KMS-11 (cell line): Measurements from ENCODE around the gene ABHD17A.
"Not testable (repeated sequence)": the region's sequence is repeated elsewhere in the genome, so short reads cannot be mapped to it uniquely, and the experiment has no call there.

Source experiments
- H2AFZ ChIP-seq: fragments of 200-600 bp; sonication (generic); 2 replicates; pipeline ENCODE4 v1.6.1; 2016; ENCODE audit warnings: antibody characterized with exemption, mixed run types, low read depth
- H3K27ac ChIP-seq: fragments of 200-600 bp; sonication (generic); 2 replicates; pipeline ENCODE4 v1.6.1; 2016; ENCODE audit warnings: mild to moderate bottlenecking, mixed run types
- H3K27me3 ChIP-seq: fragments of 200-600 bp; sonication (generic); 2 replicates; pipeline ENCODE4 v1.6.1; 2017; ENCODE audit warnings: mild to moderate bottlenecking, low read depth, mixed run types, moderate library complexity; ENCODE audit not compliant: insufficient read depth
- H3K36me3 ChIP-seq: fragments of 200-600 bp; sonication (generic); 2 replicates; pipeline ENCODE4 v1.6.1; 2017; ENCODE audit warnings: mild to moderate bottlenecking, mixed run types; ENCODE audit not compliant: insufficient read depth
- H3K4me1 ChIP-seq: fragments of 200-600 bp; sonication (generic); 2 replicates; pipeline ENCODE4 v1.6.1; 2016; ENCODE audit warnings: mild to moderate bottlenecking, low read depth, mixed run types; ENCODE audit not compliant: poor library complexity, severe bottlenecking
- H3K4me2 ChIP-seq: fragments of 200-600 bp; sonication (generic); 2 replicates; pipeline ENCODE4 v1.7.0; 2016; ENCODE audit warnings: mild to moderate bottlenecking, mixed run types
- H3K4me3 ChIP-seq: fragments of 200-600 bp; sonication (generic); IDR thresholded peaks from 2 replicates; pipeline ENCODE4 v1.6.1; 2017; ENCODE audit warnings: low read depth, low read length, mixed read lengths; ENCODE audit not compliant: insufficient read depth
- H3K79me2 ChIP-seq: fragments of 200-600 bp; sonication (generic); 2 replicates; pipeline ENCODE4 v1.6.1; 2016; ENCODE audit warnings: low read depth, mixed run types; ENCODE audit not compliant: insufficient read depth
- H3K9ac ChIP-seq: fragments of 200-600 bp; sonication (generic); 2 replicates; pipeline ENCODE4 v1.6.1; 2016; ENCODE audit warnings: mild to moderate bottlenecking, mixed run types
- H4K20me1 ChIP-seq: fragments of 200-600 bp; sonication (generic); 2 replicates; pipeline ENCODE4 v1.6.1; 2016; ENCODE audit warnings: mild to moderate bottlenecking, mixed run types; ENCODE audit not compliant: insufficient read depth
- TF ChIP-seq, protein P1 (sequence below): fragments of 200-600 bp; sonication (generic); conservative IDR thresholded peaks from 2 replicates; pipeline ENCODE4 v1.6.1; 2017; ENCODE audit warnings: low read depth, mild to moderate bottlenecking, antibody characterized with exemption, low read length, moderate library complexity, mixed read lengths

The ABHD17A gene

DNA sequence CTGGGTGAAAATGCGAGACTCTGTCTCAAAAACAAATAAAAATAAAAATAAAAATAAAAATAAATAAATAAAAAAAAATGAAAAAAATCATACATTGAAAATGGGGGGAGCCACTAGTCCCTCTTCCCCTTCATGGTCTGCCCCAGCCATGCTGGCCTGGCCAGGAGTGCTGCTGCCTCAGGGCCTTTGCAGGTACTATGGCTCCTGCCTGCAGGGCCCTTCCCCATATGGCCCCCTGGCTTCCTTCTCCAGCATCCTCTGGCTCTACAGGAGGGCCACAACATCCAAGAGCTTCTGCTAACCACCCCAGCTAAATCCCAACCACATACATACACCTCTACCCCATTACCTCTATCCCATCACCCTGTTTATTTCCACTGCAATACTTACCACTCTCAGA, 4.6 kb upstream of the ABHD17A start:
- no peak overlapping the region for H3K4me3 ChIP-seq
- no peaks in the 10 kb centered on the region for H4K20me1 ChIP-seq
- no peak overlapping the region for H3K9ac ChIP-seq
- H3K27ac ChIP-seq = no peak overlapping the region
- TF ChIP-seq, protein P1, sequence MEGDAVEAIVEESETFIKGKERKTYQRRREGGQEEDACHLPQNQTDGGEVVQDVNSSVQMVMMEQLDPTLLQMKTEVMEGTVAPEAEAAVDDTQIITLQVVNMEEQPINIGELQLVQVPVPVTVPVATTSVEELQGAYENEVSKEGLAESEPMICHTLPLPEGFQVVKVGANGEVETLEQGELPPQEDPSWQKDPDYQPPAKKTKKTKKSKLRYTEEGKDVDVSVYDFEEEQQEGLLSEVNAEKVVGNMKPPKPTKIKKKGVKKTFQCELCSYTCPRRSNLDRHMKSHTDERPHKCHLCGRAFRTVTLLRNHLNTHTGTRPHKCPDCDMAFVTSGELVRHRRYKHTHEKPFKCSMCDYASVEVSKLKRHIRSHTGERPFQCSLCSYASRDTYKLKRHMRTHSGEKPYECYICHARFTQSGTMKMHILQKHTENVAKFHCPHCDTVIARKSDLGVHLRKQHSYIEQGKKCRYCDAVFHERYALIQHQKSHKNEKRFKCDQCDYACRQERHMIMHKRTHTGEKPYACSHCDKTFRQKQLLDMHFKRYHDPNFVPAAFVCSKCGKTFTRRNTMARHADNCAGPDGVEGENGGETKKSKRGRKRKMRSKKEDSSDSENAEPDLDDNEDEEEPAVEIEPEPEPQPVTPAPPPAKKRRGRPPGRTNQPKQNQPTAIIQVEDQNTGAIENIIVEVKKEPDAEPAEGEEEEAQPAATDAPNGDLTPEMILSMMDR = no peak
- peaks cover 5% of the 10 kb centered on the region for H3K4me1 ChIP-seq
- no peaks in the 10 kb centered on the region for H3K27me3 ChIP-seq
- H3K36me3 ChIP-seq = no peaks in the 10 kb centered on the region
- H3K79me2 ChIP-seq = no peaks in the 10 kb centered on the region
- H3K4me2 ChIP-seq = no peak overlapping the region
- H2AFZ ChIP-seq = no peak overlapping the region

DNA sequence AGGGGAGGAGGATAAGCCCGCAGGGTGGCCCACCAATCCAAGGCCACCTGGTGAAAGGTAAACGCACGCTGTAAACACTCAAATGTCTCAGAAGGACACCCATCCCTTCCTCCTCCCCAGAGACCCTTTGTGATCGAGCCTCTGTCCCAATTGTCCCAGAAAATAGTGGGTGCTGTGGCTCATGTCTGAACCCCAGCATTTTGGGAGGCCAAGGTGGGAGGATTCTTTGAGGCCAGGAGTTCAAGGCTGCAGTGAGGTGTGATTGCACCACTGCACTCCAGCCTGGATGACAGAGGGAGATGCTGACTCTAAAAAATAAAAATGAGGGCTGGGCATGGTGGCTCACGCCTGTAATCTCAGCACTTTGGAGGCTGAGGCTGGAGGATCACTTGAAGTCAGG, 3.1 kb upstream of the ABHD17A start:
- H4K20me1 ChIP-seq = no peaks in the 10 kb centered on the region
- no peak overlapping the region for H3K27ac ChIP-seq
- H3K4me2 ChIP-seq = no peak overlapping the region
- H3K79me2 ChIP-seq = peaks cover 11% of the 10 kb centered on the region; the same call in 1 of the 2 replicates
- peaks cover 16% of the 10 kb centered on the region for H3K4me1 ChIP-seq
- no peak overlapping the region for H2AFZ ChIP-seq
- no peaks in the 10 kb centered on the region for H3K27me3 ChIP-seq
- no peaks in the 10 kb centered on the region for H3K36me3 ChIP-seq
- H3K9ac ChIP-seq = no peak overlapping the region
- H3K4me3 ChIP-seq = no peak overlapping the region
- TF ChIP-seq, protein P1 = no peak

DNA sequence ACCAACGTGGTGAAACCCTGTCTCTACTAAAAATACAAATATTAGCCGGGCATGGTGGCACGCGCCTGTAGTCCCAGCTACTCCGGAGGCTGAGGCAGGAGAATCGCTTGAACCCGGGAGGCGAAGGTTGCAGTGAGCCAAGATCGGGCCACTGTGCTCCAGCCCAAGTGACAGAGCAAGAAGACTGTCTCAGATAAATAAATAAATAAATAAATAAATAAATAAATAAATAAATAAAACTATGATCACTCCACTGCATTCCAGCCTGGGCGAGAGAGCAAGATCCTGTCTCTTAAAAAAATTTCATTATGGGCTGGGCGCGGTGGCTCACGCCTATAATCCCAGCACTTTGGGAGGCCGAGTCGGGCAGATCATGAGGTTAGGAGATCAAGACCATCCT, 1.1 kb upstream of the ABHD17A start:
- not testable (repeated sequence) for H3K9ac ChIP-seq, H3K4me2 ChIP-seq
- H3K4me1 ChIP-seq = peaks cover 19% of the 10 kb centered on the region

DNA sequence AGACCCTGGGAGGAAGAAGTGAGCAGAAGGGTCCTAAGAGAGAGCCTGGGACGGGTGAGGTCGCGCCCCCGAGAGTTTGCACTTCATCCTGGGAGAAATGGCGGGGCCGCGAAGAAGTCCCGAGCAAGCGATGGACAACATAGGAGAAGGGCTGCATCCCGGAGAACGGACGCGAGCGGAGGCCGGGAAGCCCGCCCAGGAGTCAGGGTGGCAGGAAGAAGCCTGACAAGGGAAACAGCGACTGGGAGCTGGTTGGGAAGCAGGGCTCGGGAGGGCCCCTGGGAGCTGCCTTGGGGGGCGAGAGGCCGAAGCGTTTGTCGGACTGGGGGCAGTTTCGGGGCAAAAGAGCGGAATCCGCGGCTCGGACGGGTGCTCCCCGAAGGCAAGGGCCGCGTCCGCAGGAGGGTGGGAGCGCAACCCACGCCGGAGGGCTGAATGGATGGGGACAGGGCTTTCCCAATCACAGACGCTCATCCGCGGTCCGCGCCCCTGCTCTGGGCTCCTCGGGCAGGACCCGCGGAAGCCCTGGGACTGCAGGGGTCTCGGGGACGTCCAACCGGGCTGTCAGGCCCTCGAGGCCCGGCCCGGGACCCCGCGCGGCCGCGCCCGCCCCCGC, 469 bp downstream of the ABHD17A start:
- H3K9ac ChIP-seq = peak overlapping the region; percentile 24; the same call in 1 of the 2 replicates
- no peak overlapping the region; the same call in 1 of the 2 replicates for H2AFZ ChIP-seq
- H3K4me3 ChIP-seq = no peak overlapping the region
- peak overlapping the region; percentile 85 for H3K4me2 ChIP-seq
- TF ChIP-seq, protein P1 = no peak
- no peaks in the 10 kb centered on the region for H3K36me3 ChIP-seq
- H3K27me3 ChIP-seq = no peaks in the 10 kb centered on the region
- peaks cover 19% of the 10 kb centered on the region for H3K4me1 ChIP-seq
- H3K79me2 ChIP-seq = peaks cover 20% of the 10 kb centered on the region; the same call in 1 of the 2 replicates
- H3K27ac ChIP-seq = no peak overlapping the region
- no peaks in the 10 kb centered on the region for H4K20me1 ChIP-seq

More for the DNA sequence above, 1.1 kb upstream of the ABHD17A start:
- not testable (repeated sequence) for H3K27ac ChIP-seq, H3K27me3 ChIP-seq, H3K4me3 ChIP-seq, H4K20me1 ChIP-seq, H2AFZ ChIP-seq, H3K36me3 ChIP-seq
- H3K79me2 ChIP-seq = peaks cover 20% of the 10 kb centered on the region; the same call in 1 of the 2 replicates

DNA sequence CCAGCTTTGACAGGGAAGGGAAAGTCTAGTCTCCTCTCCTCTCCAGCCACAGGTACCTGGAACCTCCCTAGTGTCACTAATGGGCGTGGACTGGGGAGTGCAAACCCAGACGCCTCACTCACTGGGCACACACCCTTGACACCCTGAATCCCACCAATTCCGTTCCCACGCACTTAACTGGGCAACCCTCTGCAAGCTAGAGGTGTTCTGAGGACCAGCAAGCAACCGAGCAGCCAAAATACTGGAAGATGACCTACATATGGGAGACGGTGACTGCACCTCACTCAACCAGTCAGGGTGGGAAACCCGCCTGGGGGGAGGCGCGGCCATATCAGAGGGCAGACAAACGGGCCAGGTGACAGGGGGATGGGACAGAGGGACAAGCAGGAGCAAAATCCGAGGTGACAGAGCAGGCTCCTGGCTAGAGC, 991 bp downstream of the ABHD17A start:
- Histone ChIP-seq H3K36me3 (no peaks in the 10 kb centered on the region), H3K27me3 (no peaks in the 10 kb centered on the region), H2AFZ (no peak overlapping the region), H3K4me3 (no peak overlapping the region), H3K4me1 (peaks cover 19% of the 10 kb centered on the region), H3K79me2 (peaks cover 20% of the 10 kb centered on the region; the same call in 1 of the 2 replicates), H4K20me1 (no peaks in the 10 kb centered on the region), H3K9ac (peak overlapping the region; percentile 24; the same call in 1 of the 2 replicates), H3K4me2 (peak overlapping the region; percentile 85), H3K27ac (no peak overlapping the region)
- TF ChIP-seq, protein P1 = no peak
